DOHH2 (cell line): ENCODE measurements around the gene CCP110.

ENCODE experiments used
- H3F3A ChIP-seq: fragments of 200-600 bp; sonication (generic), shearing (Covaris generic); 2 replicates; pipeline ENCODE4 v1.6.0; 2016; ENCODE audit warnings: antibody characterized with exemption, mild to moderate bottlenecking; ENCODE audit not compliant: control insufficient read depth, insufficient read depth
- H3K27ac ChIP-seq: fragments of 200-600 bp; sonication (generic); 2 replicates; pipeline ENCODE4 v1.5.1; 2014; ENCODE audit warnings: low read depth, mild to moderate bottlenecking, low read length, moderate library complexity
- H3K27me3 ChIP-seq: fragments of 200-600 bp; sonication (generic); 2 replicates; pipeline ENCODE4 v1.6.1; 2014; ENCODE audit warnings: mild to moderate bottlenecking, low read length, mixed read lengths; ENCODE audit not compliant: control insufficient read depth
- H3K36me3 ChIP-seq: fragments of 200-600 bp; sonication (generic); 2 replicates; pipeline ENCODE4 v1.6.1; 2014; ENCODE audit warnings: mild to moderate bottlenecking, low read length, moderate library complexity, mixed read lengths; ENCODE audit not compliant: control insufficient read depth
- H3K4me1 ChIP-seq: fragments of 200-600 bp; sonication (generic); 2 replicates; pipeline ENCODE4 v1.6.1; 2014; ENCODE audit warnings: mild to moderate bottlenecking, low read length, mixed read lengths; ENCODE audit not compliant: control insufficient read depth
- H3K4me2 ChIP-seq: fragments of 200-600 bp; sonication (generic); 2 replicates; pipeline ENCODE4 v1.6.0; 2014; ENCODE audit warnings: mild to moderate bottlenecking, low read length, moderate library complexity
- H3K4me3 ChIP-seq: fragments of 200-600 bp; sonication (generic); 2 replicates; pipeline ENCODE4 v1.5.1; 2014; ENCODE audit warnings: mild to moderate bottlenecking, low read length, mixed read lengths
- H3K79me2 ChIP-seq: fragments of 200-600 bp; sonication (generic); 2 replicates; pipeline ENCODE4 v1.6.1; 2014; ENCODE audit warnings: mild to moderate bottlenecking, low read length, mixed read lengths; ENCODE audit not compliant: control insufficient read depth
- H3K9me2 ChIP-seq: fragments of 200-600 bp; sonication (generic); replicated peaks from 2 replicates; pipeline ENCODE4 v1.6.1; 2014; ENCODE audit warnings: mild to moderate bottlenecking, low read length, mixed read lengths; ENCODE audit not compliant: control insufficient read depth
- H3K9me3 ChIP-seq: fragments of 200-600 bp; sonication (generic); 2 replicates; pipeline ENCODE4 v1.6.1; 2014; ENCODE audit warnings: antibody characterized with exemption, low read length, mixed read lengths; ENCODE audit not compliant: control insufficient read depth, insufficient read depth
- H4K20me1 ChIP-seq: fragments of 200-600 bp; sonication (generic); 2 replicates; pipeline ENCODE4 v1.6.0; 2014; ENCODE audit warnings: low read depth, mild to moderate bottlenecking, antibody characterized with exemption, low read length, moderate library complexity; ENCODE audit not compliant: control insufficient read depth, insufficient read depth
- CTCF ChIP-seq: fragments of 200-600 bp; sonication (generic); IDR thresholded peaks from one replicate; pipeline ENCODE4 v1.5.1; 2014; ENCODE audit warnings: antibody characterized with exemption, mild to moderate bottlenecking, low read depth, low read length; ENCODE audit not compliant: poor library complexity, severe bottlenecking
- EZH2phosphoT487 ChIP-seq: fragments of 200-600 bp; sonication (generic); IDR thresholded peaks from 2 replicates; pipeline ENCODE4 v1.6.1; 2017; ENCODE audit warnings: borderline replicate concordance, mild to moderate bottlenecking, antibody characterized with exemption, low read length, moderate library complexity, mixed read lengths

Gene CCP110

GRCh38 chr16:19521471-19522396, 2.0 kb upstream of the CCP110 start, which contains the start of gene GDE1:
TSS of gene GDE1 (minus strand) at chr16:19522098. CDS start at chr16:19521964, 134 bp downstream.
- Histone ChIP-seq H3K36me3 (peaks cover 39% of the 10 kb centered on the region), H3K4me3 (peak within 1 kb of the TSS; percentile 97), H3K27ac (peak within 1 kb of the TSS; percentile 46), H3K4me2 (peak within 1 kb of the TSS; percentile 94), H3K27me3 (no peaks in the 10 kb centered on the region), H3F3A (peaks cover 7% of the 10 kb centered on the region), H3K4me1 (peaks cover 56% of the 10 kb centered on the region), H3K9me2 (no peaks in the 10 kb centered on the region), H3K9me3 (no peaks in the 10 kb centered on the region), H4K20me1 (no peaks in the 10 kb centered on the region; the same call in 1 of the 2 replicates), H3K79me2 (peaks cover 75% of the 10 kb centered on the region)
- TF ChIP-seq EZH2phosphoT487 (no peak), CTCF (peak; percentile 41)

- H3K79me2 ChIP-seq: peaks cover 75% of the 10 kb centered on the region
- TF ChIP-seq EZH2phosphoT487 (no peak), CTCF (no peak)
- H3K4me1 ChIP-seq: peaks cover 59% of the 10 kb centered on the region
- no peaks in the 10 kb centered on the region for H3K9me3 ChIP-seq
- H3K9me2 ChIP-seq: no peaks in the 10 kb centered on the region
- peak overlapping the region; percentile 94 for H3K4me2 ChIP-seq
- peaks cover 38% of the 10 kb centered on the region for H3K36me3 ChIP-seq
- no peaks in the 10 kb centered on the region; the same call in 1 of the 2 replicates for H4K20me1 ChIP-seq
- no peaks in the 10 kb centered on the region for H3K27me3 ChIP-seq
- H3K27ac ChIP-seq: peak overlapping the region; percentile 46
- H3K4me3 ChIP-seq: peak overlapping the region; percentile 97
- H3F3A ChIP-seq: peaks cover 7% of the 10 kb centered on the region
Measured at GRCh38 chr16:19522397-19522732, 1.4 kb upstream of the CCP110 start.

GRCh38 chr16:19522760-19523159, 982 bp upstream of the CCP110 start:
- H3K4me1 ChIP-seq: peaks cover 59% of the 10 kb centered on the region
- H3K9me3 ChIP-seq: no peaks in the 10 kb centered on the region
- H3K79me2 ChIP-seq: peaks cover 72% of the 10 kb centered on the region
- H3F3A ChIP-seq: peaks cover 7% of the 10 kb centered on the region
- peak overlapping the region; percentile 94 for H3K4me2 ChIP-seq
- H3K4me3 ChIP-seq: peak overlapping the region; percentile 97
- H3K27me3 ChIP-seq: no peaks in the 10 kb centered on the region
- H3K9me2 ChIP-seq: no peaks in the 10 kb centered on the region
- H3K36me3 ChIP-seq: peaks cover 37% of the 10 kb centered on the region
- TF ChIP-seq CTCF: no peak
- TF ChIP-seq EZH2phosphoT487: no peak
- H3K27ac ChIP-seq: peak overlapping the region; percentile 46
- H4K20me1 ChIP-seq: no peaks in the 10 kb centered on the region; the same call in 1 of the 2 replicates
